GM12891 (cell line): ENCODE measurements around the gene ARSD.

Source experiments
- DNase-seq: peaks from one replicate; pipeline ENCODE4 v3.0.0; 2011; ENCODE audit warnings: low spot score; ENCODE audit not compliant: insufficient read length
- FAIRE-seq: peaks from 2 replicates; lab custom pipeline; 2011; peaks lifted over from hg19 to GRCh38; lab: Jason Lieb, UNC
- PAX5 ChIP-seq: IDR thresholded peaks from 2 replicates; pipeline ENCODE4 v1.6.1; 2011; ENCODE audit warnings: low read length, moderate library complexity, mild to moderate bottlenecking; ENCODE audit not compliant: insufficient read depth, severe bottlenecking
- POLR2A ChIP-seq: IDR thresholded peaks from 2 replicates; pipeline ENCODE4 v1.6.1; 2011; ENCODE audit warnings: low read depth, low read length, control low read depth
- POLR2AphosphoS5 ChIP-seq: IDR thresholded peaks from 2 replicates; pipeline ENCODE4 v1.6.1; 2011; ENCODE audit warnings: low read depth, low read length, control low read depth
- POU2F2 ChIP-seq: IDR thresholded peaks from 2 replicates; pipeline ENCODE4 v1.6.1; 2011; ENCODE audit warnings: low read depth, mild to moderate bottlenecking, control low read depth, low read length, moderate library complexity
- SPI1 ChIP-seq: IDR thresholded peaks from 2 replicates; pipeline ENCODE4 v1.6.1; 2011; ENCODE audit warnings: low read depth, low read length, control low read depth
- TAF1 ChIP-seq: IDR thresholded peaks from 2 replicates; pipeline ENCODE4 v1.6.1; 2011; ENCODE audit warnings: low read depth, low read length, control low read depth

Gene ARSD

GRCh38 chrX:2874222-2875135 lies 54.7 kb downstream of the ARSD start:
- no peak for TF ChIP-seq SPI1
- TF ChIP-seq POU2F2 = no peak
- no peak for TF ChIP-seq POLR2AphosphoS5
- TF ChIP-seq PAX5 = no peak
- FAIRE-seq = no peak
- no peak for DNase-seq

GRCh38 chrX:2872671-2873277 lies 56.4 kb downstream of the ARSD start:
- FAIRE-seq (no peak), DNase-seq (no peak)
- TF ChIP-seq POLR2AphosphoS5 = no peak
- TF ChIP-seq PAX5 = no peak
- no peak for TF ChIP-seq POLR2A
- TF ChIP-seq TAF1 = no peak
- no peak for TF ChIP-seq SPI1
- TF ChIP-seq POU2F2 = no peak

- no peak for FAIRE-seq
- DNase-seq = no peak
- no peak for TF ChIP-seq POLR2A
- no peak for TF ChIP-seq POU2F2
- TF ChIP-seq POLR2AphosphoS5 = no peak
- no peak for TF ChIP-seq SPI1
- no peak for TF ChIP-seq TAF1
- no peak for TF ChIP-seq PAX5
Measured at GRCh38 chrX:2871831-2872230, 57.3 kb downstream of the ARSD start.

GRCh38 chrX:2870650-2871049 lies 58.5 kb downstream of the ARSD start:
- DNase-seq = no peak
- TF ChIP-seq PAX5 (no peak), TAF1 (no peak), POLR2AphosphoS5 (no peak), POU2F2 (no peak), SPI1 (no peak), POLR2A (no peak)
- FAIRE-seq = no peak

- no peak for TF ChIP-seq POU2F2
- no peak for TF ChIP-seq TAF1
- no peak for TF ChIP-seq SPI1
- TF ChIP-seq POLR2AphosphoS5 = no peak
- TF ChIP-seq POLR2A = no peak
- TF ChIP-seq PAX5 = no peak
- DNase-seq = no peak
- FAIRE-seq = no peak
Measured at GRCh38 chrX:2867206-2867605, 61.9 kb downstream of the ARSD start.

GRCh38 chrX:2863646-2864045 lies 65.5 kb downstream of the ARSD start:
- TF ChIP-seq SPI1 = no peak
- TF ChIP-seq POLR2A = no peak
- TF ChIP-seq POLR2AphosphoS5 = no peak
- no peak for TF ChIP-seq TAF1
- no peak for TF ChIP-seq PAX5
- no peak for TF ChIP-seq POU2F2
- FAIRE-seq = no peak
- DNase-seq = no peak

GRCh38 chrX:2862404-2862803 lies 66.7 kb downstream of the ARSD start:
- TF ChIP-seq POU2F2 (no peak), TAF1 (no peak), POLR2AphosphoS5 (no peak), POLR2A (no peak), SPI1 (no peak), PAX5 (no peak)
- DNase-seq = no peak

GRCh38 chrX:2859197-2859797 lies 69.8 kb downstream of the ARSD start:
- FAIRE-seq (no peak), DNase-seq (no peak)
- TF ChIP-seq TAF1 (no peak), POLR2AphosphoS5 (no peak), SPI1 (no peak), POU2F2 (no peak), PAX5 (no peak), POLR2A (no peak)

More at GRCh38 chrX:2862404-2862803, 66.7 kb downstream of the ARSD start:
- no peak for FAIRE-seq

GRCh38 chrX:2857566-2857965 lies 71.6 kb downstream of the ARSD start:
- no peak for DNase-seq
- no peak for TF ChIP-seq SPI1
- no peak for FAIRE-seq

GRCh38 chrX:2855761-2856160 lies 73.4 kb downstream of the ARSD start:
- TF ChIP-seq SPI1 (no peak), PAX5 (no peak), TAF1 (no peak), POLR2AphosphoS5 (no peak), POLR2A (no peak), POU2F2 (no peak)
- no peak for FAIRE-seq
- DNase-seq = no peak
